DMS 273 (cell line): ENCODE measurements around the gene TMEM18.

ENCODE experiments used
- DNase-seq: peaks from one replicate; lab custom pipeline; 2025; ENCODE audit not compliant: unreplicated experiment; lab: John Stamatoyannopoulos, UW

TMEM18 gene

GRCh38 chr2:673615-674320, 3.4 kb downstream of the TMEM18 start:
- no peak for DNase-seq

GRCh38 chr2:673016-673415, 4.2 kb downstream of the TMEM18 start:
- no peak for DNase-seq

GRCh38 chr2:672606-672905, 4.7 kb downstream of the TMEM18 start:
- no peak for DNase-seq

DNA sequence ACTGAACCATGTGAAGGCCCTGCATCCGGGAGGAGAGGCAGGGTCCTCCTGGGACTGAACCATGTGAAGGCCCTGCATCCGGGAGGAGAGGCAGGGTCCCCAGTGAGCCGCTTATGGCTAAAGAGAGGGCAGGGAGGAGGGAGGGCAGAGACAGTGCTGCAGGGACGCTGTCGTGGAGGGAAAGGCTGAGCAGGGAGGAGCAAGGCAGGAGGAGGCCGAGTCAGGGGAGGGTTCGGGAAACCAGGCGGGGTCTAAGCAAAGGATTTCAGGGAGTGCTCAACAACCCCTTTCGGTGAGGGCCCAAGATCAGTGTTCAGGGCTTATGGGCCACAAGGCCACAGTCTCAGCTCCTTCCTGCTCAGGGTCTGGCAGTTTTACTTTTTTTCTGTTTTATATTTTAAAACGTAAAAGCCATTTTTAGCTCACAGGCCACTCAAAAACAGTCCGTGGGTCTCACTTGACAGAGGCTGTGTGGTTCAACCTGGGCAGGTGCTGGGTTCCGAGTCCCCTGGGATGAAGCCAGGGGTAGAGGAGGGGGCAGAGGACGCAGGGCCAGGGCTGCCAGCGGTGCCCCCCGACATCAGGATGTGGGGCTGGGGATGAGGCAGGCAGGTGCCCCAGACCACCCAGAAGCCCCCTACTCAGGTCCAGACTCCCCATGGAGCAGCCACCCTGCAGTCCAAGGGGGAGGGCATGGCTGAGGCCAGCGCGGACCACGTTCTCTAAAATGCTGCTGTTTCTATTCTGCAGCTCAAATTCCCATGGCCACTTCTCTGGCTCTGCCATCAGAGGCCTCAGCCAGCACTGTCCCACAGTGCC, 5.2 kb downstream of the TMEM18 start:
- no peak for DNase-seq

DNA sequence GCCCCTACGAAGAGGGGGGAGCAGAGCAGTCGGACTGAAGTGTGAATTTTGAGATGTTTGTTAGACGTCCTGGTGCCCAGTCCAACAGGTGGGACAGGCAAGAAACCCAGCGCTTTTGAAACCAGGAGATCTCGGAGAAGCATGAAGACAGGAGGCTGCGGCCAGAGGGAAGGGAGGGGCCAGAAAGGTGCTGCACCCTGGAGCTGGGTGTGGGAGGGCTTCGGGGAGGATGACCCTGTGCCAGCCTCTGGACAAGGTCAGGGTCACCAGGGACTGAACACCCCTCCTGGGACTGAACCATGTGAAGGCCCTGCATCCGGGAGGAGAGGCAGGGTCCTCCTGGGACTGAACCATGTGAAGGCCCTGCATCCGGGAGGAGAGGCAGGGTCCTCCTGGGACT, 6.1 kb downstream of the TMEM18 start:
- DNase-seq, result no peak

GRCh38 chr2:670637-671036, 6.6 kb downstream of the TMEM18 start:
- no peak for DNase-seq

DNA sequence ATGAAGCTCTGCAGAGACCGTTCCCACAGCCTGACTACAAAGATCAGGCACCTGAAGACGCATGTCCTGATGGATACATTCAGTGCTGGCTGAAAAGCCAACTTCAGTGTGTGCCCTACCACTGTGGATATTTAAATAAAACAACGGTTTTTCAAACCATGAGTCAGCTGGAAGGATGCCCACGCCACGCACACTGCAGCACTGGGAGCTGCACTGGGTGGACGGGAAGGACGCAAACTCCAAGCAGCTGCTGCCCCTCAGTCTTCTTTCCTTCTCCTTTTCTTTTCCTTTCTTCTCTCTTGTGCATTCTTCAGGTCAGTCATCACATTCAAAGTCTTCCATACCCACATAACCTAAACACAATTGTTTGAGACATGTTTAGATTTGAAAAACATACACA, 7.9 kb downstream of the TMEM18 start:
- no peak for DNase-seq

DNA sequence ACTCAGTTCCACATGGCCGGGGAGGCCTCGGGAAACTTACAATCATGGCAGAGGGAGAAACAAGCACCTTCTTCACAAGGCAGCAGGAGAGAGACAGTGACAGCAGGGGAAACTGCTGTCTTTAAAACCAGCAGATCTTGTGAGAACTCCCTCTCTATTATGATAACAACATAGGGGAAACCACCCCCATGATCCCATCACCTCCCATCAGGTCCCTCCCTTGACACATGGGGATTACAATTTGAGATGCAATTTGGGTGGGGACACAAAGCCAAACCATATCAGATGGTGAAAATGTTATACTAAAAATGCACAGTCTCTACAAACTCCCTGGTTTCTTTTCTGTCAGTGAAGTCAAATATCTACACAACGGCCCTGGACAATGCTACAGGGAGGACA, 9.2 kb downstream of the TMEM18 start:
- no peak for DNase-seq

DNA sequence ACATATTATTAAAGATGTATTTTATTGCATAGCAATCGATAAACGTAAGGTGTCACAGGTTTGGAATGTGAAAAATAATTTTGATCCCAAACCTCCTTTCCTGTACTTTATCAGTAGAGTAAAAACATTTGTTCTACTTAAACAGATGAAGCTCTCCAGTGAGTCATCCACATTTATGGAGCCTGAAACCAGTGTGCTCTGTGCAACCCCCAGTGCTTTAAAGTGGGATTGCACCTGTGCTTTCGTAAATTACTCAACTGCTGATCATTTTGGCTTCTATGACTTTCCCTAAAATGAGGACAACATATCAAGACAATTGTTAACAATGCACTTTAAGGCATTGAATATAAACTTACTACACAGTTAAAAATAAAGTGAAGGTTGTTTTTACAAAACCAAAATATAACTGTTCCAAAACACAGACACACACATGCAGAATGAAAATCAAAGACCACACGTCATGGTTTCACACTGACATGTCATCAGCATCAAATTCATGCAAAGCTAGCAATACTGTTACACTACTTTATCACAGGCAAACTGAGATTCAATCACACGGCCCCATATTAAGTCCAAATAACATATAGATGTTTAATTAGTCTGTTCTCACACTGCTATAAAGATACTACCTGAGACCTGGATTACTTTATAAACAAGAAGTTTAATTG, 9.7 kb downstream of the TMEM18 start:
- DNase-seq, result peak; percentile 62

GRCh38 chr2:666441-666840, 10.8 kb downstream of the TMEM18 start:
- no peak for DNase-seq

DNA sequence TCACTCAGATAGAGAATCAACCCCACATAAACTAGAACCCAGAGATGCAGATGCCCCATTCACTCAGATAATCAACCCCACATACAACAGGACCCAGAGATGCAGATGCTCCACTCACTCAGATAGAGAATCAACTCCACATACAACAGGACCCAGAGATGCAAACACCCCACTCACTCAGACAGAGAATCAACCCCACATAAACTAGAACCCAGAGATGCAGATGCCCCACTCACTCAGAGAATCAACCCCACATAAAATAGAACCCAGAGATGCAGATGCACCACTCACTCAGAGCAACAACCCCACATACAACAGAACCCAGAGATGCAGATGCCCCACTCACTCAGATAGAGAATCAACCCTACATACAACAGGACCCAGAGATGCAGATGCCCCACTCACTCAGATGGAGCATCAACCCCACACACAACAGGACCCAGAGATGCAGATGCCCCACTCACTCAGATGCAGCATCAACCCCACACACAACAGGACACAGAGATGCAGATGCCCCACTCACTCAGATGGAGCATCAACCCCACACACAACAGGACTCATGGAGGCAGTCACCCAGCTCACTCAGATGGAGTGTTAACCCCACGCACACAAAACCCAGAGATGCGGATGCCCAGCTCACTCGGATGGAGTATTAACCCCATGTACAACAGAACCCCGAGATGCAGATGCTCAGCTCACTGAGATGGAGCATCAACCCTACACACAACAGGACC, 11.7 kb downstream of the TMEM18 start:
- no peak for DNase-seq

- DNase-seq, result no peak
Measured at GRCh38 chr2:664063-664462, 13.1 kb downstream of the TMEM18 start.

DNA sequence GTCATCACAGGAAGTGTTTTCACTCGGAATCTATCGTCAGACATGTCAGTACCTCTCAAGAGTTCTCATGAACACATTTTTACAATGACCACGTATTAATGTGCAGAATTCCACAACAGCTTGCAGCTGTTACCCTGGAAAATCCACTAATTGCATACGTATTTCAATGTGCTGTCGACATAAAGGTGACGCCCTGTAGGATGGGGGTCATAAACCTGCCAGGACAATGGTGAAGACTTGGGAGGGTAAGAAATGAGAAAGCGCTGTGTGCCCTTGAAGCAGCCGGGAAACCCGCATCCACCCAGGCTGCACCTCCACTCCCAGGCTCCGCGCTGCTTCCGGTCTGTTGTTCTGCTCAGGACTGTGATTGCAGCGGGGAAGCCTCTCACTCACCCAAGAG, 14.0 kb downstream of the TMEM18 start:
- DNase-seq, result no peak

DNA sequence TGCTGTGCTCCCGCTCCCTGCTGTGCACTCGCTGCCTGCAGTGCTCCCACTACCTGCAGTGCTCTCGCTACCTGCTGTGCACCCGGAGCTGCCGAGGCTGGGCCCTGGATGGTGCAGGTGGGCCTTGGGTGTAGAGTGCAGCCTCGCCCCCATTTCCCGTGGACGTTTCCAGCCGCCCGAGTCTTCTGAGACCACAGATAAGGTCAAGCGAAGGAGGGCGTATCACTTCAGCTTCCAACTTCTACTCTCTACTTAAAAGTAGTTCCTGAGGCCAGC, 15.9 kb downstream of the TMEM18 start:
- no peak for DNase-seq

GRCh38 chr2:660586-661359, 16.4 kb downstream of the TMEM18 start:
- peak; percentile 11 for DNase-seq

DNA sequence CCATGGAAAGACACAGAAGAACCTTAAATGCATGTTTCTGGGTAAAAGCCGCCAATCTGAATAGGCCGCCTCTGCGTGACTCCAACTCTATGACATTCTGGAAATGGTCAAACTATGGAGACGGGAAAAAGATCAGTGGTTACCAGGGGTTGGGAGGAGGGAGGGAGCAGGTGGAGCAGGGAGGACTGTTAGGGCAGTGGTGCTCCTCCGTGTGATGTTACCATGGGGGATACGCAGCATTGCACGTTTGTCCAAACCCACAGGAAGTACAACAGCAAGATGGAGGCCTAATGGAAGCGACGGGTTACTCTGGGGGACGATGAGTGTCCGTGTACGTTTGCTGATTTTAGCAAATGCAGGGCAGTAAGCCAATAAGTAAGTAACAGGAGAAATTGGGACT, 17.2 kb downstream of the TMEM18 start:
- DNase-seq, result no peak

- DNase-seq, result no peak
Measured at GRCh38 chr2:658426-658825, 18.8 kb downstream of the TMEM18 start.

- no peak for DNase-seq
Measured at GRCh38 chr2:657766-658165, 19.4 kb downstream of the TMEM18 start.

GRCh38 chr2:656676-657075, 20.5 kb downstream of the TMEM18 start:
- DNase-seq, result no peak

- DNase-seq, result peak; percentile 9
Measured at GRCh38 chr2:655626-656025, 21.6 kb downstream of the TMEM18 start.

- no peak for DNase-seq
Measured at GRCh38 chr2:654896-655295, 22.3 kb downstream of the TMEM18 start.
